ENCODE data around the gene SEPTIN3.

DNA sequence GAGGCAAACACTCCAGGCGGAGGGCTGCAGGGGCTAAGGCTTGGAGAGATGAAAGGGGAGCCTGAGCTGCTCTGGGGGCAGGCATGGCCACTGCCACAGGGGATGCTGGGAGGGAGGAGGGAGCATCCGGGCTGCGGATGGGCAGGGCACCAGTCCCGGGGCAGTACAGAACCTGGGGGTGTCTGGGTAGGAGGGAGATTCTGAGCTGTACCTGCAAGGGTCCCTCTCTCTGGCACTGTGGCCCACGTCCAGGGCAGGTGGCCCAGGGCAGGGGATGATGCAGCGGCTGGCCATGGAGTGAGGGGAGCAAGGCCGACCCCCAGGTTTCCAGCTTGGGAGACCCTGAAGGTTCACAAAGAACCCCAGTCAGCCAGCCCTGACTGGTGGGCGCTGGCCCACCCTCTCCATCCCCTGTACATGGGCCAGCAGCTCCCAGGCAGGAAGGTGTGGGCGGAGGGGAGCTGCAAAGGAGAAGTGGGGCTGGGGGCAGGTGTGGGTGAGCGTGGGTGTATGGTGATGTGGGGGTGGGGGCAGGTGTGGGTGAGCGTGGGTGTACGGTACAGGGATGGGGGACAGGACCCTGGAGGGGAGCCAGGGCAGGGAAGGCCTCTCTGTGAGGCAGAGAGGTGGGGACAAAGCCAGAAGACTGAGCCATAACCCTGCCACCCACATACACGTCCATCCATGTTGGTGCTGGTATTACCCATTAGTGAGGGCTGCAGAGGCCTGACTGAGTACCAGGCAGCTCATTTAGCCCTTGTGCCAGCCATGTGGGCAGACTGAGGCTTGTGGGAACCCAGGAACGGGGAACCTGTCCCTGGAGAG, 40.4 kb upstream of the SEPTIN3 start:
- TF ChIP-seq, protein P1, sequence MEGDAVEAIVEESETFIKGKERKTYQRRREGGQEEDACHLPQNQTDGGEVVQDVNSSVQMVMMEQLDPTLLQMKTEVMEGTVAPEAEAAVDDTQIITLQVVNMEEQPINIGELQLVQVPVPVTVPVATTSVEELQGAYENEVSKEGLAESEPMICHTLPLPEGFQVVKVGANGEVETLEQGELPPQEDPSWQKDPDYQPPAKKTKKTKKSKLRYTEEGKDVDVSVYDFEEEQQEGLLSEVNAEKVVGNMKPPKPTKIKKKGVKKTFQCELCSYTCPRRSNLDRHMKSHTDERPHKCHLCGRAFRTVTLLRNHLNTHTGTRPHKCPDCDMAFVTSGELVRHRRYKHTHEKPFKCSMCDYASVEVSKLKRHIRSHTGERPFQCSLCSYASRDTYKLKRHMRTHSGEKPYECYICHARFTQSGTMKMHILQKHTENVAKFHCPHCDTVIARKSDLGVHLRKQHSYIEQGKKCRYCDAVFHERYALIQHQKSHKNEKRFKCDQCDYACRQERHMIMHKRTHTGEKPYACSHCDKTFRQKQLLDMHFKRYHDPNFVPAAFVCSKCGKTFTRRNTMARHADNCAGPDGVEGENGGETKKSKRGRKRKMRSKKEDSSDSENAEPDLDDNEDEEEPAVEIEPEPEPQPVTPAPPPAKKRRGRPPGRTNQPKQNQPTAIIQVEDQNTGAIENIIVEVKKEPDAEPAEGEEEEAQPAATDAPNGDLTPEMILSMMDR (IDR thresholded peaks at IDR 0.05 in 2 of 3, conservative IDR thresholded peaks at IDR 0.05 in 1 of 3; ENCODE audit: control insufficient read depth in 2 of 3, extremely low read depth in 1 of 3, insufficient read depth in 1 of 3, low read depth in 3 of 3, low read length in 3 of 3), result no peak
- no peak for TF ChIP-seq SMC3 (IDR thresholded peaks at IDR 0.05; ENCODE audit: borderline replicate concordance, low read length)
- TF ChIP-seq HDAC6 (IDR thresholded peaks at IDR 0.05; ENCODE audit: unreplicated experiment), result no peak
- no peak for TF ChIP-seq RFX5 (IDR thresholded peaks at IDR 0.05; ENCODE audit: low read depth, low read length)
- no peak for TF ChIP-seq ZNF274 (IDR thresholded peaks at IDR 0.05; ENCODE audit: insufficient read depth, insufficient read length)
- no peak for TF ChIP-seq NFYA (IDR thresholded peaks at IDR 0.05; ENCODE audit: borderline replicate concordance, low read depth, low read length)
- TF ChIP-seq EED (IDR thresholded peaks at IDR 0.05; ENCODE audit: low read depth), result no peak; the same call in 1 of the 2 replicates
- TF ChIP-seq TARDBP (IDR thresholded peaks at IDR 0.05; ENCODE audit: borderline replicate concordance), result no peak

All from GM12878 (cell line).